ENCODE results near the gene IL17B. TPM values are rescaled to one million over a fixed set of nuclear protein-coding genes. Genes with fewer than 3 reads are reported as not detected.

Gene IL17B
- total and polyA plus RNA-seq, 9 of the 15 experiments (the other 6 are each of a cell fraction or from before 2014, with no cell fraction given): 0.28 to 2.6 (median 0.53) TPM; not detected in 2

DNA sequence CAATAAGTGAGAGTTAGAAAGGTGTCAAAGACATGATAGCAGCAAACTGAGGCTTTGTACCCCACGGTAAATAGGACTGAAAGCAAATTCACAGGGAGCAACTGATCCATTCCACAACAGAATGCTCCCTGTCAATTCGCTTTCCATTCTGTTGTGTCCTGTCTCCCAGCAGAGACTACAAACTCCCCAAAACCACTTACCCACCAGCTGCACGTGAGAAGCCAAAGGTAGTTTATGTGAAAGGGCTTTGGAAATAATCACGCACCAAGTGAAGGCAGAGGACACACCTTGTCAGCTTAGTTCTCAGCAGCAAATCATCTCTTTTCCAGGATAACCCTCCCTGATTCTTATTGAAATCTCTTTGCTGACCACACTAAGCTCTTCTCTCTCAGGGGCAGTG, 46.6 kb upstream of the IL17B start (continued):
- TF ChIP-seq, protein P1, sequence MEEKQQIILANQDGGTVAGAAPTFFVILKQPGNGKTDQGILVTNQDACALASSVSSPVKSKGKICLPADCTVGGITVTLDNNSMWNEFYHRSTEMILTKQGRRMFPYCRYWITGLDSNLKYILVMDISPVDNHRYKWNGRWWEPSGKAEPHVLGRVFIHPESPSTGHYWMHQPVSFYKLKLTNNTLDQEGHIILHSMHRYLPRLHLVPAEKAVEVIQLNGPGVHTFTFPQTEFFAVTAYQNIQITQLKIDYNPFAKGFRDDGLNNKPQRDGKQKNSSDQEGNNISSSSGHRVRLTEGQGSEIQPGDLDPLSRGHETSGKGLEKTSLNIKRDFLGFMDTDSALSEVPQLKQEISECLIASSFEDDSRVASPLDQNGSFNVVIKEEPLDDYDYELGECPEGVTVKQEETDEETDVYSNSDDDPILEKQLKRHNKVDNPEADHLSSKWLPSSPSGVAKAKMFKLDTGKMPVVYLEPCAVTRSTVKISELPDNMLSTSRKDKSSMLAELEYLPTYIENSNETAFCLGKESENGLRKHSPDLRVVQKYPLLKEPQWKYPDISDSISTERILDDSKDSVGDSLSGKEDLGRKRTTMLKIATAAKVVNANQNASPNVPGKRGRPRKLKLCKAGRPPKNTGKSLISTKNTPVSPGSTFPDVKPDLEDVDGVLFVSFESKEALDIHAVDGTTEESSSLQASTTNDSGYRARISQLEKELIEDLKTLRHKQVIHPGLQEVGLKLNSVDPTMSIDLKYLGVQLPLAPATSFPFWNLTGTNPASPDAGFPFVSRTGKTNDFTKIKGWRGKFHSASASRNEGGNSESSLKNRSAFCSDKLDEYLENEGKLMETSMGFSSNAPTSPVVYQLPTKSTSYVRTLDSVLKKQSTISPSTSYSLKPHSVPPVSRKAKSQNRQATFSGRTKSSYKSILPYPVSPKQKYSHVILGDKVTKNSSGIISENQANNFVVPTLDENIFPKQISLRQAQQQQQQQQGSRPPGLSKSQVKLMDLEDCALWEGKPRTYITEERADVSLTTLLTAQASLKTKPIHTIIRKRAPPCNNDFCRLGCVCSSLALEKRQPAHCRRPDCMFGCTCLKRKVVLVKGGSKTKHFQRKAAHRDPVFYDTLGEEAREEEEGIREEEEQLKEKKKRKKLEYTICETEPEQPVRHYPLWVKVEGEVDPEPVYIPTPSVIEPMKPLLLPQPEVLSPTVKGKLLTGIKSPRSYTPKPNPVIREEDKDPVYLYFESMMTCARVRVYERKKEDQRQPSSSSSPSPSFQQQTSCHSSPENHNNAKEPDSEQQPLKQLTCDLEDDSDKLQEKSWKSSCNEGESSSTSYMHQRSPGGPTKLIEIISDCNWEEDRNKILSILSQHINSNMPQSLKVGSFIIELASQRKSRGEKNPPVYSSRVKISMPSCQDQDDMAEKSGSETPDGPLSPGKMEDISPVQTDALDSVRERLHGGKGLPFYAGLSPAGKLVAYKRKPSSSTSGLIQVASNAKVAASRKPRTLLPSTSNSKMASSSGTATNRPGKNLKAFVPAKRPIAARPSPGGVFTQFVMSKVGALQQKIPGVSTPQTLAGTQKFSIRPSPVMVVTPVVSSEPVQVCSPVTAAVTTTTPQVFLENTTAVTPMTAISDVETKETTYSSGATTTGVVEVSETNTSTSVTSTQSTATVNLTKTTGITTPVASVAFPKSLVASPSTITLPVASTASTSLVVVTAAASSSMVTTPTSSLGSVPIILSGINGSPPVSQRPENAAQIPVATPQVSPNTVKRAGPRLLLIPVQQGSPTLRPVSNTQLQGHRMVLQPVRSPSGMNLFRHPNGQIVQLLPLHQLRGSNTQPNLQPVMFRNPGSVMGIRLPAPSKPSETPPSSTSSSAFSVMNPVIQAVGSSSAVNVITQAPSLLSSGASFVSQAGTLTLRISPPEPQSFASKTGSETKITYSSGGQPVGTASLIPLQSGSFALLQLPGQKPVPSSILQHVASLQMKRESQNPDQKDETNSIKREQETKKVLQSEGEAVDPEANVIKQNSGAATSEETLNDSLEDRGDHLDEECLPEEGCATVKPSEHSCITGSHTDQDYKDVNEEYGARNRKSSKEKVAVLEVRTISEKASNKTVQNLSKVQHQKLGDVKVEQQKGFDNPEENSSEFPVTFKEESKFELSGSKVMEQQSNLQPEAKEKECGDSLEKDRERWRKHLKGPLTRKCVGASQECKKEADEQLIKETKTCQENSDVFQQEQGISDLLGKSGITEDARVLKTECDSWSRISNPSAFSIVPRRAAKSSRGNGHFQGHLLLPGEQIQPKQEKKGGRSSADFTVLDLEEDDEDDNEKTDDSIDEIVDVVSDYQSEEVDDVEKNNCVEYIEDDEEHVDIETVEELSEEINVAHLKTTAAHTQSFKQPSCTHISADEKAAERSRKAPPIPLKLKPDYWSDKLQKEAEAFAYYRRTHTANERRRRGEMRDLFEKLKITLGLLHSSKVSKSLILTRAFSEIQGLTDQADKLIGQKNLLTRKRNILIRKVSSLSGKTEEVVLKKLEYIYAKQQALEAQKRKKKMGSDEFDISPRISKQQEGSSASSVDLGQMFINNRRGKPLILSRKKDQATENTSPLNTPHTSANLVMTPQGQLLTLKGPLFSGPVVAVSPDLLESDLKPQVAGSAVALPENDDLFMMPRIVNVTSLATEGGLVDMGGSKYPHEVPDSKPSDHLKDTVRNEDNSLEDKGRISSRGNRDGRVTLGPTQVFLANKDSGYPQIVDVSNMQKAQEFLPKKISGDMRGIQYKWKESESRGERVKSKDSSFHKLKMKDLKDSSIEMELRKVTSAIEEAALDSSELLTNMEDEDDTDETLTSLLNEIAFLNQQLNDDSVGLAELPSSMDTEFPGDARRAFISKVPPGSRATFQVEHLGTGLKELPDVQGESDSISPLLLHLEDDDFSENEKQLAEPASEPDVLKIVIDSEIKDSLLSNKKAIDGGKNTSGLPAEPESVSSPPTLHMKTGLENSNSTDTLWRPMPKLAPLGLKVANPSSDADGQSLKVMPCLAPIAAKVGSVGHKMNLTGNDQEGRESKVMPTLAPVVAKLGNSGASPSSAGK (IDR thresholded peaks at IDR 0.05): no peak
- TF ChIP-seq CEBPG (CRISPR knock-in tag; IDR thresholded peaks at IDR 0.05) (no peak), CEBPG (tag; conservative IDR thresholded peaks at IDR 0.05 in 1 of 2, IDR thresholded peaks at IDR 0.05 in 1 of 2) (no peak), FUS (optimal IDR thresholded peaks at IDR 0.05; ENCODE audit: low read depth, low read length) (no peak), BRD4 (IDR thresholded peaks at IDR 0.05) (no peak), PHF20 (IDR thresholded peaks at IDR 0.05; ENCODE audit: partially characterized antibody) (no peak)
- TF ChIP-seq, protein P2, sequence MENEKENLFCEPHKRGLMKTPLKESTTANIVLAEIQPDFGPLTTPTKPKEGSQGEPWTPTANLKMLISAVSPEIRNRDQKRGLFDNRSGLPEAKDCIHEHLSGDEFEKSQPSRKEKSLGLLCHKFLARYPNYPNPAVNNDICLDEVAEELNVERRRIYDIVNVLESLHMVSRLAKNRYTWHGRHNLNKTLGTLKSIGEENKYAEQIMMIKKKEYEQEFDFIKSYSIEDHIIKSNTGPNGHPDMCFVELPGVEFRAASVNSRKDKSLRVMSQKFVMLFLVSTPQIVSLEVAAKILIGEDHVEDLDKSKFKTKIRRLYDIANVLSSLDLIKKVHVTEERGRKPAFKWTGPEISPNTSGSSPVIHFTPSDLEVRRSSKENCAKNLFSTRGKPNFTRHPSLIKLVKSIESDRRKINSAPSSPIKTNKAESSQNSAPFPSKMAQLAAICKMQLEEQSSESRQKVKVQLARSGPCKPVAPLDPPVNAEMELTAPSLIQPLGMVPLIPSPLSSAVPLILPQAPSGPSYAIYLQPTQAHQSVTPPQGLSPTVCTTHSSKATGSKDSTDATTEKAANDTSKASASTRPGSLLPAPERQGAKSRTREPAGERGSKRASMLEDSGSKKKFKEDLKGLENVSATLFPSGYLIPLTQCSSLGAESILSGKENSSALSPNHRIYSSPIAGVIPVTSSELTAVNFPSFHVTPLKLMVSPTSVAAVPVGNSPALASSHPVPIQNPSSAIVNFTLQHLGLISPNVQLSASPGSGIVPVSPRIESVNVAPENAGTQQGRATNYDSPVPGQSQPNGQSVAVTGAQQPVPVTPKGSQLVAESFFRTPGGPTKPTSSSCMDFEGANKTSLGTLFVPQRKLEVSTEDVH (IDR thresholded peaks at IDR 0.05; ENCODE audit: low read depth, partially characterized antibody): no peak

Data from K562 (cell line).